Non-pigmented ciliary epithelial cell (primary cell): ENCODE measurements around the gene TNS1.

Experiments
- DNase-seq: peaks from one replicate; pipeline ENCODE4 v3.0.0-alpha.2; 2010; ENCODE audit warnings: low read depth

The TNS1 gene

GRCh38 chr2:217775920-217776503 lies 226.8 kb downstream of the TNS1 start:
- no peak for DNase-seq

- no peak for DNase-seq
Measured at GRCh38 chr2:217774232-217774631, 228.6 kb downstream of the TNS1 start.

GRCh38 chr2:217773539-217773938 lies 229.3 kb downstream of the TNS1 start:
- DNase-seq, result no peak

GRCh38 chr2:217766356-217766755 lies 236.4 kb downstream of the TNS1 start:
- DNase-seq, result no peak

GRCh38 chr2:217761645-217762277 lies 241.0 kb downstream of the TNS1 start:
- DNase-seq, result no peak

- no peak for DNase-seq
Measured at GRCh38 chr2:217759991-217760390, 242.8 kb downstream of the TNS1 start.

GRCh38 chr2:217757108-217757463 lies 245.7 kb downstream of the TNS1 start:
- no peak for DNase-seq

GRCh38 chr2:217756375-217757107 lies 246.3 kb downstream of the TNS1 start:
- DNase-seq, result no peak

- no peak for DNase-seq
Measured at GRCh38 chr2:217755027-217755745, 247.6 kb downstream of the TNS1 start.

GRCh38 chr2:217753460-217754200 lies 249.2 kb downstream of the TNS1 start:
- DNase-seq, result no peak

- no peak for DNase-seq
Measured at GRCh38 chr2:217752714-217753459, 249.9 kb downstream of the TNS1 start.

- DNase-seq, result no peak
Measured at GRCh38 chr2:217751952-217752351, 250.8 kb downstream of the TNS1 start.

GRCh38 chr2:217751192-217751591 lies 251.6 kb downstream of the TNS1 start:
- no peak for DNase-seq
